ENCODE data around the gene INHBA. TPM values are rescaled to one million over a fixed set of nuclear protein-coding genes. Genes with fewer than 3 reads are reported as not detected.

INHBA gene
- 10 to 100 TPM in 1 of 8 experiments, 1 to 10 TPM in 3, under 1 TPM in 4; 0.13 to 24.7 (median 1.8) TPM for total RNA-seq

DNA sequence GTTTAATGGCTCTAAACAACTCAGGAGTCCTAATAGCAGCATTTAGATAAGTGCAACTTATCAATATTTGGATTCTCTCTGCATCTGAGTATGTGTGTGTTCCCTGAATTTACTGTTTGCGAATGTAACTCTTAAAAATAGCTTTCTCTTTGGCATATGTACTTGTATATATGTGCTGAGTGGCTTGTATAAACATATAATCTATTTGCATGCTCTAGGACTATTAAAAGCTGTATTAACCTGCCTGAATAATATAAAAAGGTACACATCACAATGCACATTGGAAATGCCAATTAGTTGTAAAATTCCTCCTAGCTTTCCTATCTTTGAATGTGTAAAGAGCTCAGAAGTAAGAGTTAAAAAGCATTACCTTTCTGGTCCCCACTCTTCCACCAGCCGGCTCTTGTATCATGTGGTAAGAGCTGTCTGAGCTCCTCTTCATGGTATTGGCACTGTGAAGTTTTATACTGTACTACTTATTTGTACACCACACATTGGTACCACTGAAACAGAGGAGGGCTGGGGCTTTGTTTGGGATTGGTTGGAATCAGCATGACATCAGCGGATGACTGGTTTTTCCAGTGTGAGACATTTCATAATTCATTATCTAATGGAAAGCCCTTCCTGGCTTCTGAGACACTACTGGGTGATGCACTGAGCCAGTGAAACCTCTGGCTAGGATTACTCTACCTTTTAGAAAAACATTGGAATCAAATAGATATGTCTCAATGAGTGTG is at the start of gene INHBA:
TSS of gene INHBA (minus strand) at position 456 of the 737 bp plus-strand sequence. CDS start 2,716 bp downstream, outside the sequence.
- in situ Hi-C loops (cut with MboI; ENCODE audit: low pct_unique_long_range_greater_than_20kb in 2 of 9, low sequenced_read_pairs in 9 of 9, unreplicated experiment in 9 of 9) = loop anchor here in 3 of 9 experiments (25.0 kb wide), 2 partner anchors 1366 to 1466 kb away; no protein-coding TSS in a partner anchor
- peaks cover 21 to 25% of the 10 kb centered on the region in 2 donors for H3K4me1 ChIP-seq (replicated peaks in 1 of 2)
- H3K4me3 ChIP-seq = peak within 1 kb of the TSS in 2 of 5 donors; percentile 8 to 13
- ATAC-seq (replicated peaks in 6 of 8) = peak in 3 of 8 experiments; percentile 21 to 45 (median 42)
- WGBS, 10 experiments = 9 to 87% (median 80%) methylated on average over 1 to 3 of the region's 3 CpGs
- no peak within 1 kb of the TSS for H3K27ac ChIP-seq

DNA sequence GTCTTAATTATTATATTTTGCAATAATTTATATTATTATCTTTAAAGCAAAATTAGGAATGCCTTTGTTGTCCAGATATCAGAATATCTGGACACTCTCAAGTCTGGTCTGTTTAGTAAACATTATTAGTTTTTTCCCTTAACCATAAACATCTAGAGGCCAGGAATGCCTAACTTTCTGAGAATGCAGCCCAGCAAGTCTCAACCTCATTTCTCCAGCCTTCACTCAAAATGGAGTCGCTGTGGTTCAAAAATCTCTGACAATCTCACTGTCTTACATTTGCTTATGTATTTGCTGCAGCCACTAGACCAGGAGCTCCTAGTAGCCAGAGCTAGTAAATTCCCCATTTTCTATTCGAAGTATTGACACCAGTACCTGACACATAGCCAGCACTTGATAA is 49.7 kb upstream of the INHBA start:
- Histone ChIP-seq H3K4me1 (replicated peaks in 1 of 2) (no peaks in the 10 kb centered on the region), H3K4me3 (no peak overlapping the region), H3K27ac (no peak overlapping the region)
- in situ Hi-C loops (cut with MboI; ENCODE audit: low pct_unique_long_range_greater_than_20kb in 2 of 9, low sequenced_read_pairs in 9 of 9, unreplicated experiment in 9 of 9) = no loop called here
- WGBS, 10 experiments = 25 to 88% (median 72%) methylated on average over 1 to 2 of the region's 2 CpGs; no CpG with 5 or more reads in 3 of the 10 experiments
- ATAC-seq (replicated peaks in 6 of 8) = no peak

DNA sequence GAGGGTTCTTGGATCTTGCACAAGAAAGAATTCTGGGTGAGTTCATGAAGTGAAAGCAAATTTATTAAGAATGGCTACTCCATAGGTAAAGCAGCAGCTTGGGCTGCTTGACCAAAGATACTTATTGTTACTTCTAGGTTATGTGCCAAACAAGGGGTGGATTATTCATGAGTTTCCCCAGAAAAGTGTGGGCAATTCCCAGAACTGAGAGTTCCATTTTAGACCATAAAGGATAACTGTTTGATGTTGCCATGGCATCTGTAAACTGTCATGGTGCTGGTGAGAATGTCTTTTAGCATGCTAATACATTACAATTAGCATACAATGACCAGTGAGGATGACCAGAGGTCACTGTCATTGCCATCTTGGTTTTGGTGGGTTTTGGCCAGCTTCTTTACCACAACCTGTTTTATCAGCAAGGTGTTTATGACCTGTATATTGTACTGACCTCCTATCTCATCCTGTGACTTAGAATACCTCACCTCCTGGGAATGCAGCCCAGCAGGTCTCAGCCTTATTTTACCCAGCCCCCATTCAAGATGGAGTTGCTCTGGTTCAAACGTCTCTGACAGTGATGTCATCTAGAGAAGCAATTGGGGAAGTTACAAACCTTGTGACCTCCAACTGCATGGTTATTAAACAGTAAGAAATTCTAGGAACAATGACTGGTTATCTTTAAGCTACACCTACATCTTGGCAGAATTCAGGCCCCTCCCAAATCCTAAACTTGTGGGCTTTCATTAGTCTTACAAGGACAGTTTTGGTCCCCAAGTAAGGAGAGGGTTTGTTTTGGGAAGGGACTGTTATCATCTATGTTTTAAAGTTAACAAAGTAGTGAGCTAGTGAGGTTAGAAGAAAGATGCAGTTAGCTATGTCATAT is 48.0 kb upstream of the INHBA start:
- Histone ChIP-seq H3K4me3 (no peak overlapping the region), H3K27ac (no peak overlapping the region), H3K4me1 (replicated peaks in 1 of 2) (no peaks in the 10 kb centered on the region)
- no peak for ATAC-seq (replicated peaks in 6 of 8)
- WGBS, 10 experiments = 67% methylated on average over 1 of the region's 1 CpG; no CpG with 5 or more reads in 9 of the 10 experiments
- in situ Hi-C loops (cut with MboI; ENCODE audit: low pct_unique_long_range_greater_than_20kb in 2 of 9, low sequenced_read_pairs in 9 of 9, unreplicated experiment in 9 of 9) = no loop called here

DNA sequence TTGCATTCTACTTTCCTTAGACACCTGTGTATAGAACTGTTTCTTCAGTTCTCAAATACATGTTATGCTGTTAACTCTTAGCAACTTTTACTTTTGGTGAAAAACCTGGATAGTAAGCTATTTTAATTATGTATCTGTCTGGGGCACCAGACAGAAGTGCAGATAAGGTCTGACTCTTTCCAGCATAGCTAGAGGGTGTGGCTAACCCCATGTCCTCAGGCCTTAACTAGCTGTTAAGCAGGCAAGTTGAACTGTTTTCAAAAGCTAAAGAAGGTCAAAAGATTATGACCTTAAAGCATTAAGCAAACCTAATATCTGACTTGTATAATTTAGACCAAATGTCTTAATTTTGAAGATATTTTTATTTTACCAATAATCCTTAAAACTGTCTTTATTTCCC is 45.1 kb upstream of the INHBA start:
- in situ Hi-C loops (cut with MboI; ENCODE audit: low pct_unique_long_range_greater_than_20kb in 2 of 9, low sequenced_read_pairs in 9 of 9, unreplicated experiment in 9 of 9) = loop anchor here in 2 of 9 experiments (25.0 kb wide), 2 partner anchors 1436 to 1511 kb away; no protein-coding TSS in a partner anchor
- H3K27ac ChIP-seq = no peak overlapping the region
- ATAC-seq (replicated peaks in 6 of 8) = peak in 2 of 8 experiments; percentile 36 to 57
- no peaks in the 10 kb centered on the region for H3K4me1 ChIP-seq (replicated peaks in 1 of 2)
- H3K4me3 ChIP-seq = no peak overlapping the region

DNA sequence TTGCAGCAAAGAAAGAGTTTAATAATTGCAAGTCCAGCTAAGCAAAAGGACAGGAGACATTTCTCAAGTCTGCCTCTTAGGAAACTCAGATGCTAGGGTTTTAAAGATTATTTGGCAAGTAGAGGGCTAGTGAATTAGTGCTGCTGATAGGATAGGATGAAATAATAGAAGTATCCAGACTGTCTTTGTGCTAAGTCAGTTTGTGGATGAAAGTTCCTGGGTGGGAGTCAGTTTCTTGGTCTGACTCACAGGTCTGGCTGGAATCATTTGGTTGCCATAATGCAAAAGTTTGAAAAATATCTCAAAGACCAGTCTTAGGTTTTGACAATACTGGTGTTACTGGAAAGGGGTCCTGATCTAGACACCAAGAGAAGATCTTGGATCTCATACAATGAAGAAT is 42.6 kb upstream of the INHBA start:
- in situ Hi-C loops (cut with MboI; ENCODE audit: low pct_unique_long_range_greater_than_20kb in 2 of 9, low sequenced_read_pairs in 9 of 9, unreplicated experiment in 9 of 9) = loop anchor here in 2 of 9 experiments (25.0 kb wide), 2 partner anchors 1433 to 1508 kb away; no protein-coding TSS in a partner anchor
- no peak overlapping the region for H3K27ac ChIP-seq
- H3K4me3 ChIP-seq = no peak overlapping the region
- H3K4me1 ChIP-seq (replicated peaks in 1 of 2) = no peaks in the 10 kb centered on the region
- no peak for ATAC-seq (replicated peaks in 6 of 8)

DNA sequence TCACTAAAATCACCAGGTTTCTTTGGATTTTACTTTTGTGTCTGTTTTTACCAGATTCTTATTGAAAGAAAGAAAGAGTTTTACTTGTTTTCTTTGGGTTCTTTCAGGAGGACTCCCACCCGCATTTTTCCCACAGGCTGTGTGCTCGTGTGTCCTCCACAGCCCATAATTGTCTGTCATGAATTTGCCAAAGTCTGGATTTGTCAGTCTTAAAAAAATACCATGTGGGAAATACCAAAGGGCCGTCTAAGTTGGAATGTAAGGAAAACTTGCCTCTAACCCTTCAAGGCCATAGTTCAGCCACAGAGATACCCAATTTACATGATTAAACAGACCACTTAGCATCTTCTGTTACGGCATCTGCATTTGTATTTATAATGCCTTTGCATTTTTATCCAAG is 41.3 kb upstream of the INHBA start:
- Histone ChIP-seq H3K4me1 (replicated peaks in 1 of 2) (no peaks in the 10 kb centered on the region), H3K4me3 (no peak overlapping the region), H3K27ac (no peak overlapping the region)
- in situ Hi-C loops (cut with MboI; ENCODE audit: low pct_unique_long_range_greater_than_20kb in 2 of 9, low sequenced_read_pairs in 9 of 9, unreplicated experiment in 9 of 9) = loop anchor here in 2 of 9 experiments (25.0 kb wide), 2 partner anchors 1432 to 1507 kb away; no protein-coding TSS in a partner anchor
- ATAC-seq (replicated peaks in 6 of 8) = peak in 1 of 8 experiments; percentile 19
- WGBS, 10 experiments = 13 to 83% (median 59%) methylated on average over 2 to 4 of the region's 4 CpGs; no CpG with 5 or more reads in 1 of the 10 experiments

DNA sequence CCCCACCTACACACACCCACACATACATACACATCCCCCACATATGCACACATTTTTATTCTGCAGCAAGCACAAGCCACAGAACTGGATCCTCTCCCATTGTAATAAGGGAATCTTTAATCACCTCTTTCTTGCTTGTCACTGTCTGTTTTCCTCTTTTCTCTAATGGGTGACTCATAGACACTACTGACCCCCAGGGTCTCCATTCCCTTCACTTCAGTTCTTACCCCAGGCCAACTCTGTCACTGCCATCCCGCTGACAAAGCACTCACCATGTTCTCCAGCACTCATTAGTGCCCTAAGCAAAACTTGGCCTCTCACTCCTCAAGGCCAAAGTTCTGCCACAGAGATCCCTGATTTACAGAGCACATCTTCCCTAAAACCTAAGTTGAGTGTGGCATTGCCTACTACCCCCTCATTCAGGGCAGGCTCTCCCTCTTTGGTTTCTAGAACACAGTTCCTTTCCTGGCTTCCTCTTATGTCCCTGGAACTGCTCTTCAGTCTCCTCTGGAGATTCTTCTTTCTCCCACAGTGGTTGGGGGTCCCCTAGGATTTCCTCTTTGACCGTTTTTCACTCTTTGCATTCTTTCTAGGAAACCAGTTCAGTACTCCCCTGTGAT is 39.6 kb upstream of the INHBA start:
- H3K27ac ChIP-seq = no peak overlapping the region
- WGBS, 10 experiments = 0 to 100% (median 76%) methylated on average over 1 to 2 of the region's 2 CpGs; no CpG with 5 or more reads in 2 of the 10 experiments
- no peak overlapping the region for H3K4me3 ChIP-seq
- in situ Hi-C loops (cut with MboI; ENCODE audit: low pct_unique_long_range_greater_than_20kb in 2 of 9, low sequenced_read_pairs in 9 of 9, unreplicated experiment in 9 of 9) = loop anchor here in 2 of 9 experiments (25.0 kb wide), 2 partner anchors 1430 to 1505 kb away; no protein-coding TSS in a partner anchor
- ATAC-seq (replicated peaks in 6 of 8) = peak in 4 of 8 experiments; percentile 27 to 64 (median 46)
- no peaks in the 10 kb centered on the region for H3K4me1 ChIP-seq (replicated peaks in 1 of 2)

DNA sequence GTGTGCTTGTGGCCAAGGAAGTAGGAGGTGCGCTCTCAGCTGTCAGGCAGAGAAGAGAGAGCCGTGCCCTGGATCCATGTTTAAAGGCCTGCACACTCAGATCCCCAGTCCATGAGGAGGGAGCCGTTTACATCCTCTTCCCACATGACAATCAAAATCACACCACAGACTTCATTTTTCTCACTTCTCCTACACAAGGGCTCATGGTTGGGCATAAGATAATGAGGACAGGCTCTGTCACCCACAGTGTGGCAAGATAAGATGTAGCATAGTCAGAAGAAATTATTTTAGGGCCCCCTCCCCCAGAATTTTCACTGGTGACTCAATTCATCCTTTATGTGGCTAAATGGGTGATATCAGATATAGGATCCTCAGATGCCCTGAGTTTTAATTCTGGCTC is 35.9 kb upstream of the INHBA start:
- no peak for ATAC-seq (replicated peaks in 6 of 8)
- WGBS, 10 experiments = 40 to 100% (median 75%) methylated on average over 1 to 3 of the region's 3 CpGs; no CpG with 5 or more reads in 6 of the 10 experiments
- H3K4me3 ChIP-seq = no peak overlapping the region
- no peak overlapping the region for H3K27ac ChIP-seq
- H3K4me1 ChIP-seq (replicated peaks in 1 of 2) = no peaks in the 10 kb centered on the region
- in situ Hi-C loops (cut with MboI; ENCODE audit: low pct_unique_long_range_greater_than_20kb in 2 of 9, low sequenced_read_pairs in 9 of 9, unreplicated experiment in 9 of 9) = loop anchor here in 2 of 9 experiments (25.0 kb wide), 2 partner anchors 1427 to 1502 kb away; no protein-coding TSS in a partner anchor

DNA sequence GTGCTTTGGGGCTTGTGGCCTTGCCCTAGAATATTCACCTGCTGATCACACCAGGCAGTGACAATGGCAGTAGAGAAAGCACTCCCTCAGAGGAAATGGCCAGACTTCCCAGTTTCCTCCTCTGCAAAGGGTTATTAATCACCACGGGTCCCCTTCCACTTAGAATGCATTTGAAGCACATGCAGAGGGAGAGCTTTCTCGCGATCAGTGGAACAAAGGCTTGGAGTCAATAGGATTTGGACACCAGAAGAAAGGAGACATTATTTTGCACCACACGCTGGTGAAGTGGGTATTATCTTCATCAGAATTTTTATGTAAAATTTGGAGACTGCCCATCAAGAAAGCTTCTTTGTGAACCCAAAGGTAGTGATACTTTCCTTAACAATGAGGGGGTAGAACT is 35.4 kb upstream of the INHBA start:
- Histone ChIP-seq H3K27ac (no peak overlapping the region), H3K4me3 (no peak overlapping the region), H3K4me1 (replicated peaks in 1 of 2) (no peaks in the 10 kb centered on the region)
- 0 to 95% (median 31%) methylated on average over 1 to 4 of the region's 4 CpGs for WGBS, 10 experiments
- in situ Hi-C loops (cut with MboI; ENCODE audit: low pct_unique_long_range_greater_than_20kb in 2 of 9, low sequenced_read_pairs in 9 of 9, unreplicated experiment in 9 of 9) = loop anchor here in 2 of 9 experiments (25.0 kb wide), 2 partner anchors 1426 to 1501 kb away; no protein-coding TSS in a partner anchor
- no peak for ATAC-seq (replicated peaks in 6 of 8)

DNA sequence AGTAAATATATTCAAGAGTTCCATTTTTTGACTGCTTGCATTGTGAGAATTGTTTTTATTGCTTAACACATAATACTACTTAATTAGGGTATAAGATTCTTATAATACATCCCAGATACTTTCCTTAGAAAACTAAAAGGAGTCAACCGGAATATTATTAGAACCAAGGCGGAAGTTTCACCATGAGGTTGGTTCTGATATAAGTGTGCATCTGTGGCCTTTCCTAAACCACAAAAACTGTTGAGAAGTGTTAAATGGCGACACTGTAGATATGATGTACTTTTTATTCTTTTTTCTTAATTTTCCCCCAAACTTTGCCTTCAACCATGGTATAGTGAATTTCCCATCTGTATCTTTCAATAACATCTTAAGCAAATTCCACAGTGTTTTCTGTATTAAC is 32.3 kb upstream of the INHBA start:
- ATAC-seq (replicated peaks in 6 of 8) = no peak
- Histone ChIP-seq H3K27ac (no peak overlapping the region), H3K4me1 (replicated peaks in 1 of 2) (no peaks in the 10 kb centered on the region), H3K4me3 (no peak overlapping the region)
- in situ Hi-C loops (cut with MboI; ENCODE audit: low pct_unique_long_range_greater_than_20kb in 2 of 9, low sequenced_read_pairs in 9 of 9, unreplicated experiment in 9 of 9) = loop anchor here in 2 of 9 experiments (25.0 kb wide), 2 partner anchors 1423 to 1498 kb away; no protein-coding TSS in a partner anchor
- WGBS, 10 experiments = 77 to 100% (median 98%) methylated on average over 2 to 3 of the region's 3 CpGs

DNA sequence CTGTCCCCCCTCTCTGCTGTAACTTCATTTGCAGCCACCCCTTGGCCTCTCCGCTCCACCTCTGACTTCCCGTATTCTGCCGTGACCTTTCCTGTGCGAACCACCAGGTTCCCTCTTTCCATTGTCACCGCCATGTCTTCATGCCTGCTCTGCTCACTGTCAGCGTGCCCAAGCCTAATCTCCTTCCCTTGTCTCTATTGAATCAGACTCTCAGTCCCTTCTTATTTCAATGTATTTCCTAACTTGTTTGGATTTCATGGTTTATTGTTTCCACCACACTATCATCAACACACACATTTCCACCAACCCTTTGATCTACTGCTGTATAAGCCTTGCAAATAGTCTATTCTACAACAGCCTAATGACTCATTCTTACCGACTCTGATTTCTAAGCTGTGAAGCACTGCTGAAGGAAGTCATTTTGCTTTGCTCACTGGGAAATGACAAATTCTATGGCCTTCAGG is 30.0 kb upstream of the INHBA start:
- in situ Hi-C loops (cut with MboI; ENCODE audit: low pct_unique_long_range_greater_than_20kb in 2 of 9, low sequenced_read_pairs in 9 of 9, unreplicated experiment in 9 of 9) = loop anchor here in 2 of 9 experiments (25.0 kb wide), 2 partner anchors 1421 to 1496 kb away; no protein-coding TSS in a partner anchor
- WGBS, 10 experiments = 72 to 100% (median 90%) methylated on average over 1 to 7 of the region's 7 CpGs; no CpG with 5 or more reads in 1 of the 10 experiments
- Histone ChIP-seq H3K27ac (no peak overlapping the region), H3K4me1 (replicated peaks in 1 of 2) (no peaks in the 10 kb centered on the region), H3K4me3 (no peak overlapping the region)
- no peak for ATAC-seq (replicated peaks in 6 of 8)

DNA sequence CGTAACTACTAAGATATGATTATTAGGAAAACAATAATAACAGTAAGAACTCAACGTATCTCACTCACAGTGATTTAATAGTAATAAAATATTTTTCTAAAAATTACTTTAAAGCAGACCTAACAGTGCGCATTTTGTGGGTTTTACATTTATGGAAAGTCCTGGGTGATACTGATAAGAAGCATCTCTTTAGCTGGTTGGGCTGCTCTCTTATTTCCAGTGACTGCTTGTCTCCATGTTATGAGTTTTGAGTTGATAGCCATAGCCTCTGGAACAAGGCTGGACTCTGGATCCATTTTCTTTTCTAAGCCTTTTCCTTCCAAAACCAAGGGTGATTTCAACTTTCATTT is 29.5 kb upstream of the INHBA start:
- no peak overlapping the region for H3K27ac ChIP-seq

More for the DNA sequence above, 29.5 kb upstream of the INHBA start:
- 0 to 73% (median 48%) methylated on average over 2 to 3 of the region's 3 CpGs; no CpG with 5 or more reads in 1 of the 10 experiments for WGBS, 10 experiments
- in situ Hi-C loops (cut with MboI; ENCODE audit: low pct_unique_long_range_greater_than_20kb in 2 of 9, low sequenced_read_pairs in 9 of 9, unreplicated experiment in 9 of 9) = loop anchor here in 2 of 9 experiments (25.0 kb wide), 2 partner anchors 1420 to 1495 kb away; no protein-coding TSS in a partner anchor
- no peaks in the 10 kb centered on the region for H3K4me1 ChIP-seq (replicated peaks in 1 of 2)
- no peak overlapping the region for H3K4me3 ChIP-seq
- no peak for ATAC-seq (replicated peaks in 6 of 8)
